GM18951 (cell line): ENCODE data around the gene PKIG.

ENCODE experiments used
- POLR2A ChIP-seq: IDR thresholded peaks from 4 replicates; pipeline ENCODE4 v1.6.1; 2011; ENCODE audit warnings: mild to moderate bottlenecking; ENCODE audit not compliant: insufficient read length, insufficient read depth; ENCODE audit errors: extremely low read depth
- in situ Hi-C: fragments of 300-500 bp; cut with MboI; formaldehyde crosslinking; loops from one replicate; pipeline ENCODE4 v1.12.0; 2022; ENCODE audit warnings: low sequenced_read_pairs, mixed read lengths, inconsistent platforms; ENCODE audit not compliant: unreplicated experiment

Gene PKIG

GRCh38 chr20:44609006-44609515, 26.7 kb downstream of the PKIG start:
- TF ChIP-seq POLR2A, result no peak
- in situ Hi-C loops, result no loop called here

- in situ Hi-C loops, result no loop called here
Measured at GRCh38 chr20:44609516-44610312, 27.3 kb downstream of the PKIG start.

GRCh38 chr20:44610313-44610962, 28.1 kb downstream of the PKIG start:
- in situ Hi-C loops, result no loop called here

More at GRCh38 chr20:44609516-44610312, 27.3 kb downstream of the PKIG start:
- TF ChIP-seq POLR2A, result peak; percentile 15

GRCh38 chr20:44613575-44613974, 31.2 kb downstream of the PKIG start:
- TF ChIP-seq POLR2A, result no peak
- in situ Hi-C loops, result no loop called here

More at GRCh38 chr20:44610313-44610962, 28.1 kb downstream of the PKIG start:
- TF ChIP-seq POLR2A, result no peak

- TF ChIP-seq POLR2A, result no peak
- in situ Hi-C loops, result no loop called here
Measured at GRCh38 chr20:44614525-44614924, 32.1 kb downstream of the PKIG start.

GRCh38 chr20:44615169-44615791, 32.9 kb downstream of the PKIG start:
- TF ChIP-seq POLR2A, result no peak
- in situ Hi-C loops, result no loop called here

GRCh38 chr20:44615876-44616603, 33.7 kb downstream of the PKIG start:
- no peak for TF ChIP-seq POLR2A
- in situ Hi-C loops, result no loop called here

- no peak for TF ChIP-seq POLR2A
- in situ Hi-C loops, result no loop called here
Measured at GRCh38 chr20:44616604-44616964, 34.2 kb downstream of the PKIG start.

GRCh38 chr20:44618318-44618731, 35.9 kb downstream of the PKIG start:
- in situ Hi-C loops, result no loop called here
- TF ChIP-seq POLR2A, result no peak

GRCh38 chr20:44619294-44619693, 36.9 kb downstream of the PKIG start:
- TF ChIP-seq POLR2A, result peak; percentile 14
- in situ Hi-C loops, result no loop called here

- TF ChIP-seq POLR2A, result no peak
- in situ Hi-C loops, result loop anchor here (10.0 kb wide), 1 partner anchor 225 kb away; no protein-coding TSS in a partner anchor
Measured at GRCh38 chr20:44620030-44620429, 37.7 kb downstream of the PKIG start.

- in situ Hi-C loops, result loop anchor here (10.0 kb wide), 1 partner anchor 227 kb away; no protein-coding TSS in a partner anchor
Measured at GRCh38 chr20:44621325-44621724, 38.9 kb downstream of the PKIG start.

More at GRCh38 chr20:44621325-44621724, 38.9 kb downstream of the PKIG start:
- no peak for TF ChIP-seq POLR2A
